Measurements from ENCODE around the gene TSPAN2.

GRCh38 chr1:115088871-115089419 is 358 bp downstream of the TSPAN2 start:
- no peak for TF ChIP-seq GATA2 (IDR thresholded peaks at IDR 0.05; ENCODE audit: low read depth, low read length)
- TF ChIP-seq GATA3 (IDR thresholded peaks at IDR 0.05; ENCODE audit: low read depth, low read length), result no peak

Data from SH-SY5Y (cell line).